Tibial nerve (tissue), 4 donors: ENCODE results near the gene RAP1GAP2. TPM values are rescaled to one million over a fixed set of nuclear protein-coding genes. Genes with fewer than 3 reads are reported as not detected.

Experiments
- DNase-seq, 2 donors: peaks; one replicate each; pipeline ENCODE4 v3.0.0-alpha.2; 2019; ENCODE audit warnings: low spot score in 2 of 2
- H3K27ac ChIP-seq, 4 donors: fragments of 200-600 bp; sonication (generic) in 3 of 4; one replicate each; pipeline ENCODE4 v1.5.1; 2017 to 2019; ENCODE audit warnings: mild to moderate bottlenecking in 1 of 4
- H3K27me3 ChIP-seq, 2 donors: fragments of 200-600 bp; sonication (generic) in 1 of 2; one replicate each; pipeline versions ENCODE4 v1.5.1 to v1.6.0; 2017 to 2019
- H3K36me3 ChIP-seq, 3 donors: fragments of 200-600 bp; sonication (generic); one replicate each; pipeline ENCODE4 v1.5.1; 2018 to 2019
- H3K4me1 ChIP-seq, 4 donors: fragments of 200-600 bp; sonication (generic) in 3 of 4; one replicate each; pipeline ENCODE4 v1.5.1; 2017 to 2019
- H3K4me3 ChIP-seq, 4 donors: fragments of 200-600 bp; sonication (generic) in 3 of 4; one replicate each; pipeline ENCODE4 v1.5.1; 2017 to 2019; ENCODE audit warnings: mild to moderate bottlenecking in 1 of 4, moderate library complexity in 1 of 4
- H3K9me3 ChIP-seq, 4 donors: fragments of 200-600 bp; sonication (generic) in 3 of 4; one replicate each; pipeline ENCODE4 v1.5.1; 2017 to 2019
- EP300 ChIP-seq, 2 donors: sonication (generic); formaldehyde crosslinking; IDR thresholded peaks; one replicate each; pipeline ENCODE4 v1.6.1; 2017; ENCODE audit warnings: antibody characterized with exemption in 2 of 2, mild to moderate bottlenecking in 1 of 2
- POLR2A ChIP-seq, 2 donors: fragments of 450-650 bp; IDR thresholded peaks; one replicate each; pipeline ENCODE4 v1.6.1; 2017; ENCODE audit warnings: antibody characterized with exemption in 2 of 2, mild to moderate bottlenecking in 2 of 2, moderate library complexity in 2 of 2
- WGBS, 2 donors: methylation state at CpG; one replicate each; pipeline ENCODE4 v1.1.5; 2018; 5-methylcytosine and 5-hydroxymethylcytosine counted together
- total RNA-seq, 4 donors: library from RNA; depleted of rRNA; stranded (reverse); fragments of >200 nt; gene quantifications; one replicate each; pipeline ENCODE4 v1.1.0, GENCODE V29; 2016
- TF ChIP-seq, protein P1 (sequence below), 5 experiments: fragments of 200-600 bp in 3 of 5; fragments of 450-650 bp in 2 of 5; sonication (generic) in 3 of 5; IDR thresholded peaks; one replicate each; pipeline ENCODE4 v1.5.1; 2016 to 2019; ENCODE audit warnings: antibody characterized with exemption in 5 of 5, mild to moderate bottlenecking in 3 of 5, moderate library complexity in 2 of 5

RAP1GAP2 gene
- total RNA-seq, 4 donors from 2014 or later, result 5.4 to 18.2 (median 11.9) TPM

DNA sequence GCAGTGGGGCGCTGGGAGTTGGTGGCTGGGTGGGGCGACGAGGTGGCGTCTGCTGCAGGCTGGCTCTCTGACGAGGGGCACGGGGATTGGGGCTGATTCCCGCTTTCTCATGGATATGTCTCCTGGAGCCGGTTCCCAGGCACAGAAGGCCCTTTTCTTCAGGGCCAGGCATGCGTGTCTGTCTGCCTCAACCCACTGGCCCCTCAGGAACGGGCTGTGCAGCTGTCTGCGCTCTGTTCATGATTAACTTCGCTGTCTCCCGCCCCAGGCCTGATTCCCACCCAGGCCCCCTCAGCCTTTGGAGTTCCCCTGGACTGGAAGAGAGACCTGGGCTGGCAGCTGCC is 53.1 kb downstream of the RAP1GAP2 start:
- WGBS, 2 donors, result 22 to 26% methylated on average over 10 to 12 of the region's 13 CpGs
- Histone ChIP-seq H3K4me3 (no peak overlapping the region), H3K4me1 (peaks cover 0 to 28% (median 7%) of the 10 kb centered on the region in 4 donors), H3K27me3 (peaks cover 0 to 16% of the 10 kb centered on the region in 2 donors), H3K9me3 (no peaks in the 10 kb centered on the region), H3K36me3 (no peaks in the 10 kb centered on the region), H3K27ac (no peak overlapping the region)
- TF ChIP-seq, protein P1, sequence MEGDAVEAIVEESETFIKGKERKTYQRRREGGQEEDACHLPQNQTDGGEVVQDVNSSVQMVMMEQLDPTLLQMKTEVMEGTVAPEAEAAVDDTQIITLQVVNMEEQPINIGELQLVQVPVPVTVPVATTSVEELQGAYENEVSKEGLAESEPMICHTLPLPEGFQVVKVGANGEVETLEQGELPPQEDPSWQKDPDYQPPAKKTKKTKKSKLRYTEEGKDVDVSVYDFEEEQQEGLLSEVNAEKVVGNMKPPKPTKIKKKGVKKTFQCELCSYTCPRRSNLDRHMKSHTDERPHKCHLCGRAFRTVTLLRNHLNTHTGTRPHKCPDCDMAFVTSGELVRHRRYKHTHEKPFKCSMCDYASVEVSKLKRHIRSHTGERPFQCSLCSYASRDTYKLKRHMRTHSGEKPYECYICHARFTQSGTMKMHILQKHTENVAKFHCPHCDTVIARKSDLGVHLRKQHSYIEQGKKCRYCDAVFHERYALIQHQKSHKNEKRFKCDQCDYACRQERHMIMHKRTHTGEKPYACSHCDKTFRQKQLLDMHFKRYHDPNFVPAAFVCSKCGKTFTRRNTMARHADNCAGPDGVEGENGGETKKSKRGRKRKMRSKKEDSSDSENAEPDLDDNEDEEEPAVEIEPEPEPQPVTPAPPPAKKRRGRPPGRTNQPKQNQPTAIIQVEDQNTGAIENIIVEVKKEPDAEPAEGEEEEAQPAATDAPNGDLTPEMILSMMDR (IDR thresholded peaks at IDR 0.05), result no peak
- TF ChIP-seq POLR2A (IDR thresholded peaks at IDR 0.05), result no peak
- TF ChIP-seq EP300 (IDR thresholded peaks at IDR 0.05), result no peak
- DNase-seq, result no peak

DNA sequence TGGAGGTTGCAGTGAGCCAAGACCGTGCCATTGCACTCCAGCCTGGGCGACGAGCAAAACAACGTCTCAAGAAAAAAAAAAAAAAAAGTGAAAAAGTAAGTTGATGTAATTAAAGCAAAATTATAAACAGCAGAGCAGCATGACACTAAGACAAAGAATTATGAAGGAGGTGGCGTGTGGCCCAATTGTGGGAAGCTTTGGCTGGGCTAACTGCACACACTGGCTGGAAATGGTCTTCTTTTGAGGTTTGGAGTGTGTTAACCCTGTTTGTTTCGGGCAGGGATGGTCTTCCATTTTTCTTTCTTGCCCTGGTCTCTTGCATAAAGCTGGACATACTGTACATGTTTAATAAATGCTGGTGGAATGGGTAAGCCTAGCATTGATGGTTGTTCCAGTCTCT is 54.8 kb downstream of the RAP1GAP2 start:
- Histone ChIP-seq H3K4me3 (no peak overlapping the region), H3K27me3 (peaks cover 0 to 21% of the 10 kb centered on the region in 2 donors), H3K27ac (no peak overlapping the region), H3K9me3 (no peaks in the 10 kb centered on the region), H3K4me1 (peaks cover 0 to 44% (median 14%) of the 10 kb centered on the region in 4 donors), H3K36me3 (no peaks in the 10 kb centered on the region)
- WGBS, 2 donors, result 70 to 85% methylated on average over 6 of the region's 6 CpGs
- no peak for TF ChIP-seq POLR2A (IDR thresholded peaks at IDR 0.05)
- TF ChIP-seq, protein P1 (IDR thresholded peaks at IDR 0.05), result no peak
- no peak for TF ChIP-seq EP300 (IDR thresholded peaks at IDR 0.05)
- DNase-seq, result no peak

DNA sequence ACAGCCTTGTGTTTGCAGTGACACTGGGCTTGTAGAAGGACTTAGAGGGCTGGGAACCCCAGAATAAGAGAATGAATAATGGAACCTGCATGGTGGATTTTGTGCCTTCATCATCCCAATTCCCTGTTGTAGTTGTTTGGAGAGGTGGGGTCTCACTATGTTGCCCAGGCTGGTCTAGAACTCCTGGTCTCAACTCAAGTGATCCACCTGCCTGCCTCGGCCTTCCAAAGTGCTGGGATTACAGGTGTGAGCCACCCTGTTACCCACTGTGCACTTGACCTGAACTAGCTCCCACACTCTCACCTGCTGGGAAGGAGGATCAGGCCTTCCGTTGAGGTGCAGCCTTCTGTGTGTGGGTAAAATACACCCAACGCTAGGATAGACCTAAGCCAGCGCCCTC is 55.4 kb downstream of the RAP1GAP2 start:
- Histone ChIP-seq H3K4me1 (peaks cover 0 to 44% (median 14%) of the 10 kb centered on the region in 4 donors), H3K4me3 (no peak overlapping the region), H3K27me3 (peaks cover 0 to 27% of the 10 kb centered on the region in 2 donors), H3K27ac (no peak overlapping the region), H3K36me3 (no peaks in the 10 kb centered on the region), H3K9me3 (no peaks in the 10 kb centered on the region)
- DNase-seq, result no peak
- WGBS, 2 donors, result 67 to 84% methylated on average over 4 of the region's 4 CpGs
- TF ChIP-seq, protein P1 (IDR thresholded peaks at IDR 0.05), result no peak
- TF ChIP-seq POLR2A (IDR thresholded peaks at IDR 0.05) (no peak), EP300 (IDR thresholded peaks at IDR 0.05) (no peak)

DNA sequence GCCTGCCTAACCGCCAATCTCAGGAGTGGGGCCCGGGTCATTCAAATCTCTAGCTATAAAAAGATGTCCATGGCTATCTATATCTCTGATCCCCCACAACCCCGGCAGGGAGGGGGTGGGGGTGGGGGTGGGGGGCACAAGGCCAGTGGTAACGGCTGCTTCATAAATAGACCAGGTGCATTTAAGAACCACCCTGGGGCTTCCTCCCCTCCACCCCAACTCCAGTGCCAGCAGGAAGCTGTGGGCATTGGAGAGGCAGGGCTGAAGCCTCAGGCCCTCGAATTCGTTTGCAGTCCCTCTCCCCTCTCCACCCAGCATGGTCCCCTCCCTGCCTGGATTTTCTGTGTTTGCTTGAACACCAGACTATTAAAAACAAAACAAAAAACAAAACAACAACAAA is 56.0 kb downstream of the RAP1GAP2 start:
- DNase-seq, result no peak
- H3K4me1 ChIP-seq, result peaks cover 0 to 44% (median 14%) of the 10 kb centered on the region in 4 donors
- no peaks in the 10 kb centered on the region for H3K9me3 ChIP-seq
- no peaks in the 10 kb centered on the region for H3K36me3 ChIP-seq
- TF ChIP-seq, protein P1 (IDR thresholded peaks at IDR 0.05), result no peak
- TF ChIP-seq POLR2A (IDR thresholded peaks at IDR 0.05), result no peak
- no peak for TF ChIP-seq EP300 (IDR thresholded peaks at IDR 0.05)
- 29 to 33% methylated on average over 6 of the region's 6 CpGs for WGBS, 2 donors
- H3K27ac ChIP-seq, result peak overlapping the region in 2 of 4 donors; percentile 76 to 84
- peak overlapping the region in 1 of 4 donors; percentile 55 for H3K4me3 ChIP-seq
- H3K27me3 ChIP-seq, result peaks cover 0 to 33% of the 10 kb centered on the region in 2 donors

DNA sequence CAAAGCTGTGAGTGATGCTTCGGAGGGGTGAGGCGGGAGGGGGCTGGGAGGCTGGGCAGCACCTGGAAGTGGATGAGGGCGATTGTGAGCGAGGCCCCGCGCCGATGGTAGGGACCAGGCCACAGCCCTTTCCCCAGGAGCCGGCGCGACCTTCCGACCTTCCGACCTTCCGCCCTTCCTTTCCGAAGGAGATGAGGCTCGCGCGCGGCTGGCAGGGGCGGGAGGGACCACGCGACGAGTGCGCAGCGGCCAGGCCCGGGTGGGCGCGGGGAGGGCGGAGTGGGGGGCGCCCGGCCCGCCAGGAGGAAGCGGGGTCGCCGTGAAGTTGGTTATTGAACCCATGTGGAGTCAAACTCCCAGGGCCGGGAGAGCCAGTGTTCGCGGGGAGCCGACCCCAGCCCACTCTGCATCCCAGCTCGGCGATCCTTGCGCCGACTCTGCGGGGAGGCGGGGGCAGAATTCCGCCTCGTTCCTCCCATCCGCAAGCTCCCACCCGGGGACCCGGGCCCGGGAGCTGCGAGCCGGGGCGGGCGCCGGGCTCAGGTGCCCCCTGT is 56.6 kb downstream of the RAP1GAP2 start:
- no peak for DNase-seq
- WGBS, 2 donors, result 12 to 16% methylated on average over 9 to 20 of the region's 55 CpGs
- Histone ChIP-seq H3K27me3 (peaks cover 0 to 35% of the 10 kb centered on the region in 2 donors), H3K4me1 (peaks cover 0 to 44% (median 14%) of the 10 kb centered on the region in 4 donors), H3K4me3 (peak overlapping the region; percentile 38 to 74 (median 56)), H3K27ac (peak overlapping the region; percentile 27 to 84 (median 72)), H3K9me3 (no peaks in the 10 kb centered on the region), H3K36me3 (no peaks in the 10 kb centered on the region)
- TF ChIP-seq EP300 (IDR thresholded peaks at IDR 0.05), result no peak
- TF ChIP-seq, protein P1 (IDR thresholded peaks at IDR 0.05), result no peak
